Kidney (tissue), 14 donors: ENCODE data around the gene ETS2. TPM values are rescaled to one million over a fixed set of nuclear protein-coding genes. Genes with fewer than 3 reads are reported as not detected.

Experiments
- DNase-seq, 5 donors: peaks; one replicate each; pipeline ENCODE4 v3.0.0-alpha.2; 2013 to 2020
- FAIRE-seq: peaks from 2 replicates; lab custom pipeline; 2012; peaks lifted over from hg19 to GRCh38; lab: Jason Lieb, UNC
- H3K27ac ChIP-seq, 2 donors: one replicate each; pipeline ENCODE4 v1.7.0; 2013; ENCODE audit warnings: low read depth in 2 of 2, low read length in 2 of 2, inconsistent platforms in 1 of 2
- H3K27me3 ChIP-seq: one replicate; pipeline ENCODE4 v1.7.1; 2013; ENCODE audit warnings: low read length, inconsistent platforms; ENCODE audit not compliant: control insufficient read depth, insufficient read depth
- H3K36me3 ChIP-seq, 3 donors: one replicate each; pipeline versions ENCODE4 v1.7.0 to v1.7.1; 2013; ENCODE audit warnings: low read length in 3 of 3, control low read depth in 1 of 3, inconsistent platforms in 1 of 3; ENCODE audit not compliant: insufficient read depth in 3 of 3, control insufficient read depth in 2 of 3
- H3K4me1 ChIP-seq, 3 donors: one replicate each; pipeline versions ENCODE4 v1.7.0 to v1.7.1; 2013; ENCODE audit warnings: low read length in 3 of 3, inconsistent platforms in 1 of 3, low read depth in 1 of 3; ENCODE audit not compliant: control insufficient read depth in 2 of 3, insufficient read depth in 2 of 3
- H3K4me3 ChIP-seq, 3 donors: one replicate each; pipeline versions ENCODE4 v1.7.0 to v1.8.1; 2013; ENCODE audit warnings: low read length in 3 of 3, control low read depth in 1 of 3, inconsistent platforms in 1 of 3
- H3K9ac ChIP-seq, 3 donors: one replicate each; pipeline versions ENCODE4 v1.7.0 to v1.7.1; 2013; ENCODE audit warnings: low read length in 3 of 3, control low read depth in 1 of 3, inconsistent platforms in 1 of 3
- H3K9me3 ChIP-seq, 3 donors: one replicate each; pipeline versions ENCODE4 v1.7.0 to v1.7.1; 2013; ENCODE audit warnings: low read length in 3 of 3, control low read depth in 1 of 3, inconsistent platforms in 1 of 3; ENCODE audit not compliant: control insufficient read depth in 2 of 3, insufficient read depth in 1 of 3
- intact Hi-C: fragments of 100-400 bp; cut with DNase I; formaldehyde crosslinking; loops from one replicate; pipeline ENCODE4 v1.11.1; 2022
- polyA plus RNA-seq: library from polyadenylated mRNA; stranded (reverse); fragments of 350-450 nt; fragmentation: Illumina TruSeq; extraction: RNeasy Lipid Tissue Mini Kit (QIAGEN cat#74804); gene quantifications from one replicate; pipeline ENCODE4 v1.2.3, GENCODE V29; 2014; ENCODE audit warnings: low read depth, low replicate concordance; ENCODE audit not compliant: insufficient read depth
- total RNA-seq: library from RNA; stranded (reverse); fragmentation: NEBNext Ultra II Directional; extraction: Animal tissue kit (Norgen Biotek cat#: 25700); gene quantifications from one replicate; pipeline ENCODE4 v1.2.1, GENCODE V29; 2021
- TF ChIP-seq, protein P1 (sequence below): IDR thresholded peaks from 3 replicates; pipeline ENCODE4 v1.5.1; 2012; ENCODE audit warnings: mild to moderate bottlenecking, moderate library complexity, borderline replicate concordance; ENCODE audit not compliant: insufficient read depth; ENCODE audit errors: extremely low read depth
- donor health status: control.
- donor health status: control.
- donor health status: control.
- donor health status: control.
- donor health status: control.
- donor health status: DM: yes; HTN: yes; CAD: no.
- donor health status: Normal renal cell carcinoma (clear cell type).

The ETS2 gene
- total and polyA plus RNA-seq, 2 donors from 2014 or later, result 43.1 to 178 TPM

DNA sequence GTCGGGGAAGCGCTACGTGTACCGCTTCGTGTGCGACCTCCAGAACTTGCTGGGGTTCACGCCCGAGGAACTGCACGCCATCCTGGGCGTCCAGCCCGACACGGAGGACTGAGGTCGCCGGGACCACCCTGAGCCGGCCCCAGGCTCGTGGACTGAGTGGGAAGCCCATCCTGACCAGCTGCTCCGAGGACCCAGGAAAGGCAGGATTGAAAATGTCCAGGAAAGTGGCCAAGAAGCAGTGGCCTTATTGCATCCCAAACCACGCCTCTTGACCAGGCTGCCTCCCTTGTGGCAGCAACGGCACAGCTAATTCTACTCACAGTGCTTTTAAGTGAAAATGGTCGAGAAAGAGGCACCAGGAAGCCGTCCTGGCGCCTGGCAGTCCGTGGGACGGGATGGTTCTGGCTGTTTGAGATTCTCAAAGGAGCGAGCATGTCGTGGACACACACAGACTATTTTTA, 17.1 kb downstream of the ETS2 start:
- TF ChIP-seq, protein P1, sequence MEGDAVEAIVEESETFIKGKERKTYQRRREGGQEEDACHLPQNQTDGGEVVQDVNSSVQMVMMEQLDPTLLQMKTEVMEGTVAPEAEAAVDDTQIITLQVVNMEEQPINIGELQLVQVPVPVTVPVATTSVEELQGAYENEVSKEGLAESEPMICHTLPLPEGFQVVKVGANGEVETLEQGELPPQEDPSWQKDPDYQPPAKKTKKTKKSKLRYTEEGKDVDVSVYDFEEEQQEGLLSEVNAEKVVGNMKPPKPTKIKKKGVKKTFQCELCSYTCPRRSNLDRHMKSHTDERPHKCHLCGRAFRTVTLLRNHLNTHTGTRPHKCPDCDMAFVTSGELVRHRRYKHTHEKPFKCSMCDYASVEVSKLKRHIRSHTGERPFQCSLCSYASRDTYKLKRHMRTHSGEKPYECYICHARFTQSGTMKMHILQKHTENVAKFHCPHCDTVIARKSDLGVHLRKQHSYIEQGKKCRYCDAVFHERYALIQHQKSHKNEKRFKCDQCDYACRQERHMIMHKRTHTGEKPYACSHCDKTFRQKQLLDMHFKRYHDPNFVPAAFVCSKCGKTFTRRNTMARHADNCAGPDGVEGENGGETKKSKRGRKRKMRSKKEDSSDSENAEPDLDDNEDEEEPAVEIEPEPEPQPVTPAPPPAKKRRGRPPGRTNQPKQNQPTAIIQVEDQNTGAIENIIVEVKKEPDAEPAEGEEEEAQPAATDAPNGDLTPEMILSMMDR, result no peak
- intact Hi-C loops, result no loop called here
- H3K27ac ChIP-seq, result peak overlapping the region; percentile 48 to 71
- FAIRE-seq (no peak), DNase-seq (peak in 2 of 5 donors; percentile 19 to 77)
- no peak overlapping the region for H3K4me3 ChIP-seq
- no peaks in the 10 kb centered on the region for H3K9me3 ChIP-seq
- H3K4me1 ChIP-seq, result peaks cover 0 to 14% (median 14%) of the 10 kb centered on the region in 3 donors
- no peak overlapping the region for H3K9ac ChIP-seq
- H3K27me3 ChIP-seq, result no peaks in the 10 kb centered on the region
- H3K36me3 ChIP-seq, result peaks cover 22 to 53% (median 48%) of the 10 kb centered on the region in 3 donors

DNA sequence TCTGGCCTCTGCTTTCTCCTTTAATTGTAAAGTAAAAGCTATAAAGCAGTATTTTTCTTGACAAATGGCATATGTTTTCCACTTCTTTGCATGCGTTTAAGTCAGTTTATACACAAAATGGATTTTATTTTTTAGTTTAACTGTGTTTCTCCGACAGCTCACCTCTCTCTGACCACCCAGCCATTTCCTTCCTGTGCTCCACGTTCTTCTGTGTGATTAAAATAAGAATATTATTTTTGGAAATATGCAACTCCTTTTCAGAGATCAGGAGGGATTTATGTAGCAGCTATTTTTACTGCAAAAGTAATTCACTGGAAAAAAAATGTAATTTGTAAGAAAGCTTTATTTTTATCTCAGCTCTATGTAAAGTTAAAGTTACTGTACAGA, 18.0 kb downstream of the ETS2 start:
- TF ChIP-seq, protein P1, result no peak
- H3K27ac ChIP-seq, result peak overlapping the region; percentile 63 to 79
- no peak overlapping the region for H3K4me3 ChIP-seq
- H3K9me3 ChIP-seq, result no peaks in the 10 kb centered on the region
- FAIRE-seq (no peak), DNase-seq (peak in 1 of 5 donors; percentile 50)
- intact Hi-C loops, result no loop called here
- no peaks in the 10 kb centered on the region for H3K27me3 ChIP-seq
- H3K4me1 ChIP-seq, result peaks cover 0 to 14% (median 14%) of the 10 kb centered on the region in 3 donors
- H3K9ac ChIP-seq, result peak overlapping the region in 1 of 3 donors; percentile 35
- peaks cover 22 to 44% (median 38%) of the 10 kb centered on the region in 3 donors for H3K36me3 ChIP-seq

DNA sequence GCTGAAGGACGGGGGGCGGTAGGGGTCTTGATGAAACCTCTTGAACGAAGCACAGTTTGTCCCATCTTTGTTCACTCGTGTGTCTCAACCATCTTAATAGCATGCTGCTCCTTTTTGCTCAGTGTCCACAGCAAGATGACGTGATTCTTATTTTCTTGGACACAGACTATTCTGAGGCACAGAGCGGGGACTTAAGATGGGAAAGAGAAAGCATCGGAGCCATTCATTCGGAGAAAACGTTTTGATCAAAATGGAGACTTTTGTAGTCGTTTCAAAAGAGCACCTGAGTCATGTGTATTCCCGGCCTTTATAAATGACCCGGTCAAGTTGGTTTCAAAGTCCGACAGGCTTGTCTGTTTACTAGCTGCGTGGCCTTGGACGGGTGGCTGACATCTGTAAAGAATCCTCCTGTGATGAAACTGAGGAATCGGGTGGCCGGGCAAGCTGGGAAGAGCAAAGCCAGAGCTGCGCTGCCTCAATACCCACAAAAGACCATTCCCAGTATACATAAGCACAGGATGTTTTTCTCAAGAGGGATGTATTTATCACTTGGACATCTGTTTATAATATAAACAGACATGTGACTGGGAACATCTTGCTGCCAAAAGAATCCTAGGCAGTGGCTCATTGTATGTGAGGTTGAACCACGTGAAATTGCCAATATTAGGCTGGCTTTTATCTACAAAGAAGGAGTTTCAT, 18.5 kb downstream of the ETS2 start:
- no peaks in the 10 kb centered on the region for H3K9me3 ChIP-seq
- no peak overlapping the region for H3K4me3 ChIP-seq
- peak overlapping the region; percentile 32 to 79 for H3K27ac ChIP-seq
- peak overlapping the region in 1 of 3 donors; percentile 35 for H3K9ac ChIP-seq
- H3K27me3 ChIP-seq, result no peaks in the 10 kb centered on the region
- peaks cover 0 to 14% (median 14%) of the 10 kb centered on the region in 3 donors for H3K4me1 ChIP-seq
- TF ChIP-seq, protein P1, result no peak
- intact Hi-C loops, result no loop called here
- peak in 1 of 5 donors; percentile 39 for DNase-seq
- H3K36me3 ChIP-seq, result peaks cover 16 to 38% (median 33%) of the 10 kb centered on the region in 3 donors
- no peak for FAIRE-seq
